GM18867 (cell line): ENCODE results near the gene HOXB3.

Experiments
- ATAC-seq: cut with Tn5 transposase; IDR thresholded peaks from one replicate; pipeline ENCODE4 v1.9.1; 2021; ENCODE audit warnings: mild to moderate bottlenecking, moderate library complexity; ENCODE audit not compliant: unreplicated experiment

HOXB3 gene

GRCh38 chr17:48571024-48571818, 18.8 kb downstream of the HOXB3 start:
- no peak for ATAC-seq

DNA sequence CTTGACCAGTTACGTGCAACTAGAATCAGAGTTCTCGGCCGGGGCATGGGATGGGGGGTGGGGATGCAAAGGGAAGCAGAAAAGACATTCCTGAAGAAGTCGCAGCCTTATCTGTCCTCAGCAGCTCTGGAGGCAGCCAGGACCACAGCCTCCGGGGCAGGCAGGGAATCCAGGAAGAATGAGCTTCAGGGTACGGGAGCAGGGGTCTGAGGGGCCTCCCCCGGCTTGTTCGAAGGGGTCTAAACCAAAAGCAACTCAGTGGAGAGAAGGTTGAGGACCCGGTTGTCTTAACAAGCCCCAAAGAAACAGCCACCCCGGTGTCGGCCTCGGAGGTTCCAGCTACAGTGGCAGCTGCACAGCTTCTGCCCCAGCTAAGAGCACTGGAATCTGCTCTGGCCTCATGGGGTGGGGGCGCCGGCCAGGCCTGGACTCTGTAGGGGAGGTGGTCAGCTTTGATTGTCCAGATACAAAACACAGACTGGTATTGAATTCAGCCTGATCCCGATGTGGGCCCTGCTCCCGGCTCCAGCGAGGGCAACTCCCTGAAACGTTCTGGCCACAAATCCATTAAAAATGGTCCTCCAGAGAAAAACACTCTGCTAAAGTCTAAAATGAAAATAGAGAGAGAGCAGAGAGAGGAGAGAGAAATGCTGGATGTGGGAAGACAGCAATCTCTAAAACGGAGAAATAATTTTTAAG, 19.6 kb downstream of the HOXB3 start:
- no peak for ATAC-seq

- no peak for ATAC-seq
Observed at GRCh38 chr17:48569674-48570324, 20.2 kb downstream of the HOXB3 start.

GRCh38 chr17:48569240-48569582, 20.8 kb downstream of the HOXB3 start:
- ATAC-seq, result no peak

DNA sequence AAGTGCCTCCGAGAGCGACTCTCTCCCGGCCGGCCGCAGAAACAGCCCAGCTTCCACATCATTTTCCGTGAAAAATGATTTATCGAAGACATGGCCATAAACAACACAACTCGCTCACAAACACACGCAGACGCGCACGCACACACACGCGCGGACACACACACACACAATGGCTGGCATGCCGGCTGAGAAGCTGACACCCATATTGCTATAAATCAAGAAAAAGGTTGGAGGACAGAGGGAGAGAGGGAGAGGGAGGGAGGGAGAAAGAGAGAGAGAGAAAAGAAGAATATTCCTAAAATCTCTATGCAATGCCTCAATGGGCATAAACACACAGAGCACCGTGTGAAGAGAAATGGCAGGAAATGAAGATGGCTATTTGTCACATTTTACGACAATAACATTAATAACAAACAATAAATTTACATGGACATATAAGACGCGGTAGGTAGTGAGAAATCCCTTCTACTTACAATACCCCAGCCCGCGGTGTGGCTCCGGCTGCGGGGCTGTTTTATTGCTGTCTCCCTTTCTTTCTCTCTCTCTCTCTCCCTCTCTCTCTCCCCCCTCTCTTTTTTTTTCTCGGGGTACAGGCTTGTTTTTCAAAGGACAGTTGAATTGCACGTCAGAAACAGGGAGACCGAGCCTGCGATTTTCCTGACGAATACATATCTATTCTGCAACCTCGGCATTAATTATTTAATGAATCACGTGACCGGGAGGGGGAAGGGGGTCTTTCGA, 21.4 kb downstream of the HOXB3 start:
- no peak for ATAC-seq

DNA sequence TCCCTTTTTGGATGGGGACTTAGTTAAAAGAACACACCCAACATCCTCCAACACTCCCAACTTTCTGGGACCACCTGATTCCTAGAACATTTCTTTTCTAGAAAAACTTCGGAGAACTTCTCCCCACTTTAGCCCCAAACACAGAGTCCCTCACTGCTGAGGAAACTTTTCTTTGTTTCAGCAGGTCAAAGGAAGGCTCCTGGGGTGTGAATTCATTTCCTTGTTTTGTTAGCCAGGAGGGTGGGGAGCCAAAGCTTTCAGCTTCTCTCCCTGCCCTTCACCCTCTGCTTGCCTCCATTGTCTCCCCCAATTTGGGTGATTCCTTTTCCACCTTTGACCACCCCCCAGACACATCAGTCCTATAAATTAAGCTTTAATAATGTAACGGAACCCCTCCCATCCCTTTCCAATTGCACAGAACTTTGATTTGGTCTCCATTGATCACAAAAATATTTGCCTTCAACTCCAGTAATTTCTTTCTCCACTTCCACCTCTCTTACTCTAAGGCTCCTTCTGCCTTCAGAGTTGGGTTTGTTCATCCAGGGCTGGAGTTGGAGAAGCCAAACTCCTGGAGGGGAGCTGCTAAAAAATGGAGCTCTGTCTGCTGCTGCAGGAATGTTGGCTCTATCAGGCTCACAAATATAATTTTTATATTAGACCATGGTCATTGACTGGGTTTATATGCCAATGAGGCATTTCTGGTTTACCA, 22.2 kb downstream of the HOXB3 start:
- no peak for ATAC-seq

GRCh38 chr17:48567209-48567608, 22.8 kb downstream of the HOXB3 start:
- no peak for ATAC-seq

DNA sequence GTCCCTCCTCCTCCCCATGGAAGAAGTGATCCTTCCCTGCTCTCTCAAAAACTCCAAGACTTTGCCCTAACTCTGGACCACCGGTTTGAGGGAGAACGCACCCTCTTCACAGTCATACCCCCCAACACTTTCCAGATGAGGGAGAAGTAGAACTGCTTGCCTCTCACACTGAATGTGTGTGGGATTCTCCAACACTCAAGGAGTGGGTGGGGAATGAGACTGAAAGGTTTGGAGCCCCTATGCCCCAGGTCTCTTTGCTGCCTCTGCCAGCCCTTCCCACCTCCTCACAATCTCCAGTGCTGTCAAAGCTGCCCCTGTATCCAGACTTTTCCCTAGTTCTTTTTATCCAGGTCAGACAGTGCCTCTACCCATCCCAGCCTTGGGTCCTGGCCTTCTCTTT, 23.3 kb downstream of the HOXB3 start:
- ATAC-seq, result no peak

DNA sequence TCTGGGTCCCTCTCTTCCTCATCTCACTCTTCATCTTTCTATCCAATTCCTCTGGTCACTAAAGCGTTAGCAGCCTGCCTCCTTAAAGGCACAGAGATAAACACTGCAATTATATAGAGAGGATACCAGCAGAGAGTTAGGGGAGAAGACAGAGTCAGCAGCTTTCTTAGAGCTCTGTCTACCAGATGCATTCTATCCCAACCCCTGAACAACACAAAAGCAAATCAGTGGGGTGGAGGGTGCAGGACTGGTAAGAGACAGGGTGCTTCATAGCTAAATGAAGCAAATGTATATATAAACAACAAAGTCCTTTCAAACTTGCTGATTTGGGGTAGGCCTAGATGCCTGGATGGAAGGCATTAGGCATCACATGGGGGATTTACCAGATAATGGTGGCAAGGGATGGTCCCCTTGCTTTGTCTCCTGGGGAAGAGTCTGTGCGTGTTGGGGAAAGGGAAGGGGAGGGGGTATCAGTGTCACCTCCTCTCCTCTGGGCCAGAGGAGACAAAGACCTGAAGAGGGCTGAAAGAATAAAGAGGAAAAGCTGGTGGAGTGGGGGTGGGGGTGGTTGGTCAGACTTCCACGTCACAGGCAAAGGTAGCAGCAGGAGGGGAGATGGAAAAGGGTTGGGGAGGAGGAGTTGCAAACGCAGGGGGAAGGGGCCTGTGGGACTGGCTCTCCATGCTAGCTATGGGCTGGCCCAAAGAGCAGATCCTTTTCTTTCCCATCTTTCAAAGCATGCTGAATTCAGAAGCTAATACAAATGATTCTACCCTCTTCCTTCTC, 23.9 kb downstream of the HOXB3 start:
- no peak for ATAC-seq

DNA sequence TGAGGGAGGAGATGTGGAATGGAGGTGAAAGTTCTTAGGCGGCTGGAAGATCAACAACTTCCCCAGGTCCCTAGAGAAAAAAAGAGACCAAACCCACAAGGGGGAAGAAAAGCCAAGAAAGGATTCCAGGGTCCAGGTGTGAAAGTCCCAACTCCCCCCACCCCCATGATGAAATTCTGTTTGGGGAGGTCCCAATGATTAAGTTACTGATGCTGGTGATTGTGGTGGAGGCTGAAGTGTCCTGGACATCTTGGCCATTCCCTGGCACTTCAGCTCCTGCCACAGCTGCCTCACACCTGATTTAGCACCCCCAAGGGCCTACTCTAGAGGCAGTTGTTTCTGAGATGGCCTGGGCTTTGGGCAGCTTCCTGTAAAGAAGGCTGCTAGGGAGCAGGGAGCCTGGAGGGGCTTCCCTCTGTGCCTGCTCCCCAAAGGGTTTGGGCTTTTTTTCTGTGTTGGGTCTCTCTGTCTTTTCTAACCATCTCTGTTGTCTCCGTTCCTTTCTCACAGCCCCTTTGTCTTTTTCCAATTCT, 25.0 kb downstream of the HOXB3 start:
- no peak for ATAC-seq

DNA sequence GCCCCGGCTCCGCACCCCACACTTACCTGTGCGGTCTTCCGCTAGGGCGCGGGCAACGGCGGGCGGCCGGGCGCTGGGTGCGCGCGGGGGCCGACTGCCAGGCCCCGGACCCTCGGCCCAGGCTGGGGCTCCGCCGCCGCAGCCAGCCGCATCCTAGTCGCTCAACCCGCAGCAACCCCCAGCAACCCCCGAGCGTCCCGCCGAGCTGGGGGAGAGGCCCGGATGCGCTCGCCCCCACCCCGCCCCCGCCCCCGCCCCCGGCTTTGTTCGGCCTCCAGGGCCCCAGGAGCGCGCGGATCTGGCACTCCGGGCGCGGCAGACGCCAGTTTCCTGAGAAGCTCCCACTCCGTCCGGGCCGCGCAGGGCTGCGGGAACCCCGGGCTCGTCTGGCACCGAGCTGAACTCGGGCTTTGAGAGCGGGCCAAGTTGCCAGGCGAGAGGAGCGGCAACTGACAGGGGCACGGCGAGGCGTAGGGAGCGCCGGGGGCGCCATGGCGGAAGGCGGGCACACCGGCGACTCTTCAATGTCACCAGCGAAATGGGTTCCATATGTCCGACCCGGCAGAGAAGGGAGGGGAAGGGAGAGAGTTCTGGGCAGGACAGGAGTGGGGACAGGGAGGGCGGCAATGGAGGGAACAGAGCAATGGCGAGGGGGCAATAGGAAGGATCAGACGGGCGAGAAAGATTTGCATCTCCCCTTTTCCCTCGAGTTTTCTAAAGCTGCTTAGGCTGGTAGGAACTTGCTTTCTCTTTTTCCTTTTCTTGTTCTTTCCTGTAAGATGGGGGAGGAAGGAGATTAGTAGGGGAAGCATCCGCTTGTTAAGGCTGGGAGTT, 25.6 kb downstream of the HOXB3 start:
- no peak for ATAC-seq

DNA sequence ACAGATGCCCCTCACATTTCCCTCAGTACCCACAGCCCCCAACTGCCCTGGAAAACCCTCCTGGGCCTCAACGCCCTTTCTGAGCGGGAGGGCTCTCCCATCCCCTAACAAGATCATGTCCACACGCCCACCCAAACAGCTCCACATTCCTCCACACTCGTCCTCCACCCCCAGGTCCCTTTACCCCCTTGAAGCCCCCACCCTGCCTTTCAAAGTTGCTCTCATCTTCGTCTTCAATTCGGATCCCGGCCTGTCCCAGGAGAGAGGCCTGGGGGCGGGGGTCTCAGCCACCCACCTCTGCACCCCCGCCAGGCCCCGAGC, 26.2 kb downstream of the HOXB3 start:
- ATAC-seq, result no peak

- no peak for ATAC-seq
Observed at GRCh38 chr17:48563385-48563838, 26.6 kb downstream of the HOXB3 start.

GRCh38 chr17:48562934-48563333, 27.1 kb downstream of the HOXB3 start:
- ATAC-seq, result no peak

GRCh38 chr17:48561884-48562810, 27.9 kb downstream of the HOXB3 start:
- no peak for ATAC-seq

GRCh38 chr17:48559840-48560817, 29.9 kb downstream of the HOXB3 start:
- ATAC-seq, result no peak
